Measurements from ENCODE around the gene SF3B2.

DNA sequence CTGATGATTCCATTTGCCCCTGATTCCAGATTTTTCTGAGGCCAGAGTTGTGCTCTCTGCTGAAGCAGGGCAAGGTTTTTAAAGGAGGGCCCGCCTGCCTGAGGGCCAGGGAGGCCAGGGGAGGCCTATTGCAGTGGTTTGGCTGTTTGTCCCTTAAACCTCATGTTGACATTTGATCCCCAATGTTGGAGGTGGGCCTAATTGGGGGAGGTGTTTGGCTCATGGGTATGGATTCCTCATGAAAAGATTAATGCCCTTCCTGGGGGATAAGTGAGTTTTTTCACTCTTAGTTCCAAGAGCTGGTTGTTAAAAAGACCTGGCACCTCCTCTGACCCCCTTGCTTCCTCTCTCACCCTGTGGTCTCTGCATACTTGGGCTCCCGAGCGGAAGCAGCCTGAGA is 12.4 kb upstream of the SF3B2 start:
- no peak for TF ChIP-seq POLR2A (IDR thresholded peaks at IDR 0.05)
- TF ChIP-seq, protein P1, sequence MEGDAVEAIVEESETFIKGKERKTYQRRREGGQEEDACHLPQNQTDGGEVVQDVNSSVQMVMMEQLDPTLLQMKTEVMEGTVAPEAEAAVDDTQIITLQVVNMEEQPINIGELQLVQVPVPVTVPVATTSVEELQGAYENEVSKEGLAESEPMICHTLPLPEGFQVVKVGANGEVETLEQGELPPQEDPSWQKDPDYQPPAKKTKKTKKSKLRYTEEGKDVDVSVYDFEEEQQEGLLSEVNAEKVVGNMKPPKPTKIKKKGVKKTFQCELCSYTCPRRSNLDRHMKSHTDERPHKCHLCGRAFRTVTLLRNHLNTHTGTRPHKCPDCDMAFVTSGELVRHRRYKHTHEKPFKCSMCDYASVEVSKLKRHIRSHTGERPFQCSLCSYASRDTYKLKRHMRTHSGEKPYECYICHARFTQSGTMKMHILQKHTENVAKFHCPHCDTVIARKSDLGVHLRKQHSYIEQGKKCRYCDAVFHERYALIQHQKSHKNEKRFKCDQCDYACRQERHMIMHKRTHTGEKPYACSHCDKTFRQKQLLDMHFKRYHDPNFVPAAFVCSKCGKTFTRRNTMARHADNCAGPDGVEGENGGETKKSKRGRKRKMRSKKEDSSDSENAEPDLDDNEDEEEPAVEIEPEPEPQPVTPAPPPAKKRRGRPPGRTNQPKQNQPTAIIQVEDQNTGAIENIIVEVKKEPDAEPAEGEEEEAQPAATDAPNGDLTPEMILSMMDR (IDR thresholded peaks at IDR 0.05 in 4 of 5, conservative IDR thresholded peaks at IDR 0.05 in 1 of 5): no peak
